22Rv1 (cell line): ENCODE results near the gene BEGAIN.

Source experiments
- H3K27ac ChIP-seq: fragments of 450-650 bp; 2 replicates; pipeline ENCODE4 v1.5.1; 2017
- ZFX ChIP-seq: fragments of 450-650 bp; IDR thresholded peaks from 2 replicates; pipeline ENCODE4 v1.6.1; 2017; ENCODE audit warnings: antibody characterized with exemption, borderline replicate concordance
- TF ChIP-seq, protein P1 (sequence below): fragments of 450-650 bp; IDR thresholded peaks from 2 replicates; pipeline ENCODE4 v1.5.1; 2017; ENCODE audit warnings: mild to moderate bottlenecking

BEGAIN gene

DNA sequence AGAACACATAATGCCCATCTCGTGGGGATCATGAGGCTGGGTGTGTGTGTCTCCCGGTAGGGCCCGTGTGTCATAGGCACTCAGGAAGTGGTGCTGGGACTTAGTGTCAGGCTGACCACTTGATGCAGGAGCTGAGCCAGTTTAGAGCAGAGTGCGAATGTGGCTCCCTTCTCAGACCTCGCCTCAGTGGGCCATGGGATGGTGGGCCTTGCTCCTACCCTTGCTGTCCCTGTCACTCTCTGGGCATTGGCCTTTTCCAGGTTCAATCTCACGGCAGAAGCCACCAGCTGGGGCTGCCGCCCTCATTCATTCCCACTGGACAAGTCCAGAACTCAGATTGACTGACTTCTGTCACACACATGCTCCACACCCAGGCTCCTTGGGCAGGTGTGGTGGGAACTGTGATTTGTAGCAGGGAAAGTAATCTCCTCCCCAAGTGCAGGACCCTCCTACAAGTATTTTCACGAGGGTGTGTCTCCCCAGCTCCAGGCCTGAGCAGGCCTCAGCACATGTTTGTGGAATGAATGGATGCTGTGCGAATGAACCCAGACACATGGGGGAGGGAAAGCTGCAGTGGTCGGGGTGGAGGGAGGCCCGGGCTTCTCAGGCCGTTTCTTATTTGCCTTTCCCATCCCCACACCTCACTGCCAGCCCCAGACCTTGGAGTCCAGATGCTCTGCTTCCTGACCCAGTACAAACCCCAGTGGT lies 54.9 kb downstream of the BEGAIN start:
- TF ChIP-seq, protein P1, sequence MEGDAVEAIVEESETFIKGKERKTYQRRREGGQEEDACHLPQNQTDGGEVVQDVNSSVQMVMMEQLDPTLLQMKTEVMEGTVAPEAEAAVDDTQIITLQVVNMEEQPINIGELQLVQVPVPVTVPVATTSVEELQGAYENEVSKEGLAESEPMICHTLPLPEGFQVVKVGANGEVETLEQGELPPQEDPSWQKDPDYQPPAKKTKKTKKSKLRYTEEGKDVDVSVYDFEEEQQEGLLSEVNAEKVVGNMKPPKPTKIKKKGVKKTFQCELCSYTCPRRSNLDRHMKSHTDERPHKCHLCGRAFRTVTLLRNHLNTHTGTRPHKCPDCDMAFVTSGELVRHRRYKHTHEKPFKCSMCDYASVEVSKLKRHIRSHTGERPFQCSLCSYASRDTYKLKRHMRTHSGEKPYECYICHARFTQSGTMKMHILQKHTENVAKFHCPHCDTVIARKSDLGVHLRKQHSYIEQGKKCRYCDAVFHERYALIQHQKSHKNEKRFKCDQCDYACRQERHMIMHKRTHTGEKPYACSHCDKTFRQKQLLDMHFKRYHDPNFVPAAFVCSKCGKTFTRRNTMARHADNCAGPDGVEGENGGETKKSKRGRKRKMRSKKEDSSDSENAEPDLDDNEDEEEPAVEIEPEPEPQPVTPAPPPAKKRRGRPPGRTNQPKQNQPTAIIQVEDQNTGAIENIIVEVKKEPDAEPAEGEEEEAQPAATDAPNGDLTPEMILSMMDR = no peak
- no peak for TF ChIP-seq ZFX
- no peak overlapping the region for H3K27ac ChIP-seq

DNA sequence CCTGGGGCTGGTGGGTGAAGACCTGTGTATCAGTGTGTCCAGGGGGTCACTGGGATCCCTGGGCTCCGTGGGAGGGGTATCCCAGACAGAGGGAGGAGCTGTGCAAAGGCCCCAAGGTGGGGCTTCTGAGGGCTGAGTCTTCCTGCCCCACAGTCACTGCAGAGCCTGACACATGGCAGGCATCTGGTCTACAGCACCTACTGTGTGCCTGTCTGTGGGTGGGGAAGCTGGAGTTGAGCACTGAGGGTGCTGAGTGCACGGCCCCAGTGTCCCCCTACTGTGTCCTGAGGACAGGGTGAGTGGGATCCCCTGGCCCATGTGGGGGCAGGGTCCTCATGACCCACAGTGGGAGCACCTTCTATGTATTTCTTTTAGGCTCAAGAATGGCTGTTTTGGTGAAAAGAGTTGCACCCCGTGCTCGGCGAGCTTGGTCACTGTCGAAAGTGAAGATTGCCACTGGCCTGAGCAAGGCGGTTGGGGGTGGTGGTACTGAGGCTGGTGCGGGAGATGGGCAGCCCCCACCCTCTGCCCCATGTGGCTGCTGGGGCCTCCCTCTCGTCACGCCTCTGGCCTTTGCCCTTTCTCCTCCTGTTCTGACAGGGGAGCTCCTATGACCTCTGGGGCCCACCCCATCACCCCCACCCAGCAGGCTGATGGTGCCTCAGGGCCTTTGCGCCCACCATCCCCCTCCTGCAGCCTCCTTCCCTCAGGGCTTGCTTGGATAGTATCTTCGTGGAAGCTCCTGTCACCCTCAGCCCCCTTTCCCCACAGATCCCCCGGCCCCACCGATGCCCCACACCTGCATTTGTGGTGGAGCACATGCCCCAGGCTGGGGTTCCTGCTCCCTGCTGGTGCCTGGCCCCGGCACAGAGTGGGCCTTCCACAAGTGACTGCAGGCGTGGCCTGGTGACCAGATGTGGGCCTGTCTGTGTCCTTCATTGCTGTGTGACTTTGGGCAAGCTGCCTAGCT lies 55.8 kb downstream of the BEGAIN start:
- no peak overlapping the region for H3K27ac ChIP-seq

DNA sequence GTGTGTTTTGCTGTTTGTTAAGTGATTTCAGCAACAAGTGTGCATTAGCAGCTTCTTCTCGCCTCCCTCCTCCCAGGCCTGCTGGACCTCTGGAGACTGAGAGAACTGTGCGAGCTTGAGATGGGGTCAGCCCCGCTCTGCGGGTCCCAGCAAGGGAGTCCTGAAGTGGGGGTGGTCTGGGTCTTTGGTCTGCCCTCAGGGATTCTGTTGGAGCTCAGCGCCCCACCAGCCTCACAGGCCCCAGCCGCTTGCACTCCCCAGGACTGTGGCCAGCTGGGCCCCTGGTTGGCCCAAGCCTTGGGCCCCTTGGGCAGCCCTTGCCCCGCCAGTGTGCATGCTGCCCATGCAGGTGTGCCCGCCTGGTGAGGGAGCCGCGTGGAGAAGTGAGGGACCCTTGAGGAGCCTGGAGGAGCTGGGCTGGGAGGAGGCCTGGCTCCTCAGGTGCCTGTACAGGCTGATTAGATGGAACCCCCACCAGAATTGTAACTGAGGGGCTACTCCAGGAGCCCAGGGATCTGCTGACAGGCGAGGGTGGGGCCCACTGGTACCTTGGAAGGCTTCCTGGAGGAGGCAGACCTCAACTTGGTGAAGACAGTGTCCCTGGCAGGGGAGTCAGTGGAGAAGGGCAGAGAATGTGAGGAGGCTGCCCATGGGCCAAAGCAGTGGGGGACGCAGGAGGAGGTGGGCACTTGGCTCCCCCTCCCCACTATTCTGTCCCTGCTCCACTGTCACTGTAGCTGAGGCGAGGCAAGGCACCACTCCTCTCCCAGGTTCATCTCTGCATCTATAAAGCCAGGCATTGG lies 56.7 kb downstream of the BEGAIN start:
- TF ChIP-seq, protein P1 = no peak
- TF ChIP-seq ZFX = no peak
- H3K27ac ChIP-seq = no peak overlapping the region

More for the DNA sequence above, 55.8 kb downstream of the BEGAIN start:
- TF ChIP-seq ZFX = no peak
- TF ChIP-seq, protein P1 = no peak

DNA sequence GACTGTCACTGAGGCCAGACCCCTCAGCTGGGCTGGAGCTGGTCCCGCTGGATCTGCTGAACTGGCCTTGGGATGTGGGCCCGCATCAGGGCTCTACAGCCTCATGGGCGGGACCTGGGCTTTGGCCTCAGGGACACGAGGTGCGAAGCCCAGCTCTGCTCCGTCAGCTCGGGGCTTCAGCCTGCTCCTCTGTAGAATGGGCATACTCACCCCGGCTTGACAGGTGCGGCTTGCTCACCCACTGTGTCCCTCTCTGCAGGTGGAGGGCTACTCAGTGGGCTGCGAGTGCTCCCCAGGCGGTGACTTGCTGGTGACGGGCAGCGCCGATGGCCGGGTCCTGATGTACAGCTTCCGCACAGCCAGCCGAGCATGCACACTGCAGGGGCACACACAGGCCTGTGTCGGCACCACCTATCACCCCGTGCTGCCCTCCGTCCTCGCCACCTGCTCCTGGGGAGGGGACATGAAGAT lies 57.6 kb downstream of the BEGAIN start:
- TF ChIP-seq, protein P1 = no peak
- no peak for TF ChIP-seq ZFX
- no peak overlapping the region for H3K27ac ChIP-seq

DNA sequence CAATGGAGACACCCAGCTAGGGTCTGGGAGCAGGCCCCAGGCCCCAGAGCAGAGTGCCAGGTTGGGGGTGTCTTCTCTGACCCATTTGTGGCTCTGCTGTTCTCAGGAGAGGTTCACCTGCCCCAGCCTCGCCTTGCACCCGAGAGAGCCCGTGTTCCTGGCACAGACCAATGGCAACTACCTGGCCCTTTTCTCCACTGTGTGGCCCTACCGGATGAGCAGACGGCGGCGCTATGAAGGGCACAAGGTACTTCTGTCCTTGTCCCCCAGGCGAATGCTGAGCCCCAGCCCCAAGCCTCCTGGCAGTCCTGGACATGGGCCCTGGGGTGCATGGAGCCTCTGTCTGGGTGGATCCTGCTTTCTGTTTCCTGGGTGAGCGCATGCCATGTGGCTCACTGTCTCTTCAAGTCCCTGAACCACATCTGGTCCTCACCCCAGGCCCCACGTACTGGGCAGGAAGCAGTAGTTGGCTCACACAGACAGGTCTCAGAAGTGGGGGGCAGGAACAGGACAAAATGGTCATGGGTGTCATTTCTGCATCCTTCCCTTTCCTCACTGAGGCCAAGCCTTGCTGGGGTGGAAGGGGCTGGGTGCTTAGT lies 58.2 kb downstream of the BEGAIN start:
- H3K27ac ChIP-seq = no peak overlapping the region
- TF ChIP-seq, protein P1 = no peak
- TF ChIP-seq ZFX = no peak

DNA sequence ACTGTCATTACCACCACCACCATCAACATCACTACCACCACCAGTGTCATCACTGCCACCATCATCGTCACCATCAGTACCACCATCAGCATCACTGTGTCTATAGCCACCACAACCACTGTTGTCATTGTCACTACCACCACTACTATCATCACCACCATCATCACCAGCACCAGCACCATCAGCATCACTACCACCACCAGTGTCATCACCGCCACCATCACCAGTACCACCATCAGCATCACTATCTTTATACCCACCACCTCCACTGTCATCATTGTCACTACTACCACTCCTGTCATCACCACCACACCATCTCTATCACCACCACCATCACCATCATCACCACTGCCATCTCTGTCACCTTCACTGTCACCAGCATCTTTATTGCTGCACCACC lies 60.6 kb downstream of the BEGAIN start:
- TF ChIP-seq, protein P1 = no peak
- TF ChIP-seq ZFX = no peak
- H3K27ac ChIP-seq = no peak overlapping the region
